GM19193 (cell line): ENCODE data around the gene SLCO2A1.

Source experiments
- POLR2A ChIP-seq: IDR thresholded peaks from 4 replicates; pipeline ENCODE4 v1.6.1; 2011; ENCODE audit not compliant: insufficient read depth, insufficient read length; ENCODE audit errors: extremely low read depth

The SLCO2A1 gene

DNA sequence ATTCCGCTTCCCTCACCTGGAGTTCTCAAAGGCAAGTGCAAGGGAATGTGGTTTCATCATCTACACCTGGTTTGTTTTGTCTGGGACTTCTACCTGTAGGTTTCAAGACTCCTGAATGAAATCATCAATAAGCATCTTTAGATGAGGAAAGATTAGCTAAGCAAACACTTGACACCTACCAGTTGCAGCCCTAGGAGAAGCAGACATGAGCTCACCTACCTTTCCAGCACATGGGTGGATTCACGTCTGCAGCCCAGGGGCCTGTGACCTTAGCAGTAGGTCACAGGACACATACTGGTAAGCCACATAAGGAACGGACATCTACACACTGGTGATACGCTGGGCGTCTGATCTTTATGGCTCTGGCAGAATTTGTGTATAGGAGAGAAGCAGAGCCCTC is 26.7 kb downstream of the SLCO2A1 start:
- TF ChIP-seq POLR2A = no peak

- no peak for TF ChIP-seq POLR2A
These were observed 27.4 kb downstream of the SLCO2A1 start for GRCh38 chr3:134002306-134002705.

- no peak for TF ChIP-seq POLR2A
These were observed 28.5 kb downstream of the SLCO2A1 start for GRCh38 chr3:134001251-134001650.

DNA sequence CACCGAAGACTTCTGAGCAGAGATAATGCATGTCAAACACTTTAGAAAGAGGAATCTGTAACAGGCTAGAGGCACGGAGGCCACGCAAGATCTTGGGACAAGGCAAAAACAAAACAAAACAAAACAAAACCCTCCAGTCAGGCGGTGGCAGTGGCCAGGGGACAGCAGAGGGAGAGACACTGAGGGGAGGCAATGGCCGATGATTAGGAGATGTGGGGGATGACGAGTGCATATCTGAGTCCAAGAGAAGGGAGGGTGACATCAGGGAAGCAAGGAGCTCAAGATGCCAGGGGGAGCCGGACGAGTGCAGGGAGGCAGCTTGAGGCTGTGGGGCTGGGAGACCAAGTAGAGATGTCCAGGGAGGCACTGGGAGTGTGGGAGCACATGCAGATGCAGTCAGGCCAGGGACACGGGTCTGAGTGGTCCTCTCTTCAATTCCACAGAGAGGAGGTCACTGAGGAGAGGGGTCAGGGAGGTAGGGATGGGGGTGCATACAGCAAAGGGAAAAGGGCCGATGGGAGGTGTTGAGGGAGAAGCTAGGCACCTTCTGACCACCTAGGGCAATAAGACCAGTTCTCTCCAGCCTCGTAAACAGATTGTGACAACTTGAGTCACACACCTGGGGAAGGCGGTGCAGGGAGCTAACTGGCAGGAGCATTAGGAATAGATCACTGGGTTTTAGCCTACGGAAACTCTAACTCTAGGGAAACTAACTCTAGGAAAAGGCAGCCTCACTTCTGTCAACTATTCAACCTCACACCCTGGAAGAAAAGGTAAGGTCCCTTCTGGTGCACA is 29.6 kb downstream of the SLCO2A1 start:
- no peak for TF ChIP-seq POLR2A

- TF ChIP-seq POLR2A = no peak
These were observed 31.0 kb downstream of the SLCO2A1 start for GRCh38 chr3:133998691-133999241.

DNA sequence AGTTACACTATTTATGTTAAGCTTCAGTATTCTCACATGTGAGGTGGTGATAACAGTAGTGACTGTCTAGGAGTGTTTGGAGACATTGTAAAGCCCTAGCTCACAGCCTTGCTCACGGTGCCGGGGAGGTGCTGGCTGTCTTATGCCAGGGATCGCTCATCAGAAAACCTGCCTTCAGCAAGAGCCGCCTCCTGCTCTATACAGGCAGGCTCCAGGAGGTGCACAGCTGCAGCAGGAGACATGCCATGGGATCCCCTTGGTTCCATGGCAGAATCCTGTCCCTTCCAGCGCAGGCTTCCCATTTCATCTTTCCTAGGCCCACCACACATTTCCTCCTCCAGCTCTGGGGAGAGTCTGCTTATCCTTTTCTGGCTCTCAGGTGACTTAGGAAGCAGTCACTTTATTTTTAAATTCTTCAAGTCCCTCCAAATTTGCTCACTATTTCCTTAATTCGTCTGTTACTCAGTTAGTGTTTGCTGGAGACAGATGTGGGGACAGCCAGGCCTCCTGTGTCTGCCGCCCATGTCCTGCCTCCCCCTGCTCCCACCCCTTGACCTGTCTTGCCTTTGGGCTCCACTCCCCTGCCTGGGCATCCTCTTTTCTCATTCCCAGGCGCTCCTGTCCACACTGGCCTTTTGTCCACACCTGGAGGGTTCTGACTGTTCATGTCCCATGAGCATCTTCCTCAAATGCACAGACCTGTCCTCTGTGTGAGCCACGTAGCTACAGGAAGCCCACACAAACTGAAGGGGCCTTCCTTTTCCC is 31.7 kb downstream of the SLCO2A1 start:
- no peak for TF ChIP-seq POLR2A

DNA sequence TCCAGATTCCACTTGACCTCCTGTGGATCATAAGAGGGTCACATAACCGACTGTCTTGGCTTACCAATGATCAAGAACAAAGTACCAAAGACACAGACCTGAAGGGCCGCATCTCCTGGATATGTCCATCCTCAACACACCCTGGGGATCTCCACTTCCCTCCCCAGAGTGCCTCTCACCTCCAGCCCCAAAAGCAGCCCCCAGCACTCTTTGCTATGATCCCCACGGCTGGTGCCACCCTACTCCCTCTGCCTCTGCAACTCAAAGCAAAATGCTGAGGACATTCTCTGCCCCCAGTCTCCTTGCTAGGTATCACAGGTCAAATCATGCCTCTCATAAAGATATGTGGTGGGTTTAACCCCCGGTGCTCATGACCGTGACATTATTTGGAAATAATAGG is 32.7 kb downstream of the SLCO2A1 start:
- TF ChIP-seq POLR2A = no peak

DNA sequence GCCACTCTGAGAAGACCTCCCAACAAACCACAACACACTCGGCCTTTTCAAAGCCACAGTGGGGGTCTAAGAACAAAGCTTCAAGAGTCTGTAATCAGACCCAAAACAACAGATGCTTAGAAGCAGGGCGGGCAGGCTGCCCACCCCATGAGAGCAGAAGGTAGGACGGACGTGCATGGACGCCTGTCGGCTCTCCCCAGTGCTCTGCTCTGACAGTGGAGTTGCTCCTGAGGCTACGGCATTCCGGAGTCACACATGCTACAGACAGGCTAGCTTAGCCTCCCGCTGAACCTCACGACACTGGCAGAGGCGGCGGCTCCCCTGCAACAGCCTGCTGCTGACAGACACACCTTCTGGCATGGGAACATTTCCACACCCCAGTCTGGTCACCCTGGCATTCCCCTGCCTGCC is 33.5 kb downstream of the SLCO2A1 start:
- no peak for TF ChIP-seq POLR2A

DNA sequence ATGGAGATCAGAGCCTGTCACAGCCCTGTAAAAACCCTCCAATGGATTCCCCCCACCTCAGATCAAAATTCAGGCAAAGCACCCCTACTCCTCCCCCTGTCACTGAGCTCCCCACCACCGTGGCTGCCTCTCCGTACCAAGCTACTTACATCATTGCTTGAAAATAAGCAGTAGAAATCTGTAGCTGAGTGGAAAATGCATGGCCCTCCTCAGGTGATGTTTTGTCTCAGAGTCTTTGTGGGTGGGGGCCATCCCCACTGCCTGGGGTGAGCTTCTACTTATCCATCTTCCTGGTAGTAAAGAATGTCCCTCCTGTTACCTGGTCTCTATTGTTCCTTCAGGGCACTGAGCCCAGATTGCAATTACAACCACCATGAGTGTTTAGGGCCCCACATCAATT is 34.5 kb downstream of the SLCO2A1 start:
- TF ChIP-seq POLR2A = no peak

DNA sequence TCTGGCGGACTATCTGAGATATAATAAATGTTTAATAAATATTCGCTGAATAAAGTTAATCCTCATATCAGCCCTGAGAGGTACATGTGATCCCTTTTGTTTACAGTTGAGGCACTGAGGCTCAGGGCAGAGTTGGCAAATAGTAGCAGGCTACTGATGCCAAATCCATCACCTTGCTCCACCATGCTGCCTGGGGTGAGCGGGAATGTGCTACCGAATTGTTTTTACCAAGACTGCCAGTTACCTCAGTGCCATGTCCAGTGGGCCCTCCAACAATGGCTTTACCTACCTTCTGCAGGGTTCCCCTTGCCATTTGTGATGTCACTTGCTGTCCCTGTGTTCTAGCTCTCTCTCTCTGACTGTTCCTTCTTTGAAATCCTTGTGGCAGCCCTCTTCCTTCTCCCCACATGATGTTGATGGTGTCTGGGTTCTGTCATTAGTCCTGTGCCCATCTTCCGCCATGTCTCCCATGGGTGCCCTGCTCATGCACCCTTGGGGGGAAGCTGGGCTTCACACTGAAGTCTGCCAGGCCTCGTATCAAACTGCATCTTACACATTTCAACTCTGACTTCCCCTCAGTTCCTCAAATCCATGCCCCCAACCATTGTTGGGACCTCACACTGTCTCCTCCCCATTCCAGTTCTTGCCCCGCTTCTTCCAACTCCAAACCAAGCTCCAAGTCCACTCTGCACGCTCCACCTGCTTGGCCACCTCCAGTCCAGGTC is 35.4 kb downstream of the SLCO2A1 start:
- no peak for TF ChIP-seq POLR2A

DNA sequence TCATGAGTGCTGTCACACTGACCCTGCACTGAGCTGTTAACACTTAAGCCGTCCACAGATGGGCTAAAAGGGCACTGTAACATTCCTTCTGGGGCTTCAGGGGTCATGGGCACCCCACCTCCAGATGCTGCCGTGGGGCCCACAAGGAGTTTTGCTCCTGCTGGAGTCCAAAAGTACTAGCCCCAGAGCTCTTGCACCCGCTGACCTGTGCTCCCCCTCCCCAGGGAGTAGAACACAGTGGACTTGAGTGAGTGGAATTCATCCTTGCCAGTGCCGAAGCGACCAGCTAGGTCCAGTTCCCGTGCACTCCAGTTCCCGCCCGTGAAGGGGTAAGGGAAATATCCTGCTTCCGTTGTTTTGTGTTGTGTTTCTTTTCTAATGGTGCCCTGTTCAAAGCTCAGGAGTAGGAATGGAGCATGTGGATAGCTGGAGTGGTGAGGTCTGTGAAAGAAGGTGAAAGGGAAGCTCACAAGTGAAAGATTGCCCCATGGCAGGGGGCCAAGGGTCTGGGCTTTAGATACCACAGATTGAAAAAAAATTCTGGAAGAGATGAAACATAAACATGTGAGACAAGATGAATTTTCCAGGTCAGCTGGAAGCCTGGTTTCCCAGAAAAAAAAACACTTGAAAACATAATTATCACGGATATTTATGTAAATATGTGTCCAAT is 36.6 kb downstream of the SLCO2A1 start:
- TF ChIP-seq POLR2A = no peak

- TF ChIP-seq POLR2A = no peak
These were observed 37.3 kb downstream of the SLCO2A1 start for GRCh38 chr3:133992381-133992780.

DNA sequence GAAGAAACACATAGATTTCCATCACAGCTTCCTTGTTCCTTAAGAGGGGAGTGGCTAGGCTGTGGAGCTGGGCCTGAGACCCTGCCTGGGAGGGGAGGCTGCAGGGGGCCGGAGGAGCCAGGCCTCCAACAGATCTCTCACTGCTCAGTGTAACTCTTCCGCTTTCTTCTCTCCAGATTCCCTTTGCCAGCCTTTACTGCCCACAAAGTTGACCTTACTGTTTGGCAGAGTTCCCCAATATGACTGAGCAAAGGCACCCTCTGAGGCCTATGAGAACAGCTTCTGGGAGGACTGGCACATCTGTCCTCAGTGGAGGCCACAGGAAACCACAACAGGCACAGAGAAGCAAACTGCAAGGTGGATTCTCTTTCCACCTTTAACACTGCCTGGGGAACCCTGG is 38.1 kb downstream of the SLCO2A1 start:
- TF ChIP-seq POLR2A = no peak

- TF ChIP-seq POLR2A = no peak
These were observed 38.5 kb downstream of the SLCO2A1 start for GRCh38 chr3:133991209-133991608.
